Measurements from ENCODE around the gene FKBP8.

DNA sequence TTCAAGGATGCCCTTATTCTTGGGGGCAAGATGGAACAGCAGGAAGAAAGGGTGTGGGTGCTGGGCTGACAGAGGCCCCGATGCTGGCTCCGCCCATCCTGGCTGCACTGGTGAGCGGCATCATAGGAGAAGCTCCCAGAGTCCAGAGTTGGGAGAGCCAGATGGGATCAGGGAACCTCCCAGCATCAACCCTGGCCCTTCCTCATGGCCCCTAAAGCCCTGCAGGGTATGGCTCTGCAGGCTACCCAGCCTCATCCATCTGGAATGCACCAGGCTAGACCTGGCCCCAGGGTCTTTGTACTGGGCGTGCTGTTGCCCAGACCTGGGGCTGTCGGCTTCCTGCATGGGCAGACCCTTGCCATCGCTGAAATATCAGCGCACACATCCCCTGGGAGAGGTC, 13.6 kb downstream of the FKBP8 start:
- TF ChIP-seq, protein P1, sequence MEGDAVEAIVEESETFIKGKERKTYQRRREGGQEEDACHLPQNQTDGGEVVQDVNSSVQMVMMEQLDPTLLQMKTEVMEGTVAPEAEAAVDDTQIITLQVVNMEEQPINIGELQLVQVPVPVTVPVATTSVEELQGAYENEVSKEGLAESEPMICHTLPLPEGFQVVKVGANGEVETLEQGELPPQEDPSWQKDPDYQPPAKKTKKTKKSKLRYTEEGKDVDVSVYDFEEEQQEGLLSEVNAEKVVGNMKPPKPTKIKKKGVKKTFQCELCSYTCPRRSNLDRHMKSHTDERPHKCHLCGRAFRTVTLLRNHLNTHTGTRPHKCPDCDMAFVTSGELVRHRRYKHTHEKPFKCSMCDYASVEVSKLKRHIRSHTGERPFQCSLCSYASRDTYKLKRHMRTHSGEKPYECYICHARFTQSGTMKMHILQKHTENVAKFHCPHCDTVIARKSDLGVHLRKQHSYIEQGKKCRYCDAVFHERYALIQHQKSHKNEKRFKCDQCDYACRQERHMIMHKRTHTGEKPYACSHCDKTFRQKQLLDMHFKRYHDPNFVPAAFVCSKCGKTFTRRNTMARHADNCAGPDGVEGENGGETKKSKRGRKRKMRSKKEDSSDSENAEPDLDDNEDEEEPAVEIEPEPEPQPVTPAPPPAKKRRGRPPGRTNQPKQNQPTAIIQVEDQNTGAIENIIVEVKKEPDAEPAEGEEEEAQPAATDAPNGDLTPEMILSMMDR (IDR thresholded peaks at IDR 0.05; ENCODE audit: poor library complexity), result no peak
- TF ChIP-seq EZH2 (IDR thresholded peaks at IDR 0.05; ENCODE audit: borderline replicate concordance) (no peak), EZH2phosphoT487 (IDR thresholded peaks at IDR 0.05; ENCODE audit: low read depth, severe bottlenecking, unreplicated experiment) (no peak)
